Breast epithelium (tissue), 4 donors: ENCODE data around the gene CXXC5. TPM values are rescaled to one million over a fixed set of nuclear protein-coding genes. Genes with fewer than 3 reads are reported as not detected.

ENCODE experiments used
- DNase-seq, 2 donors: peaks; one replicate each; pipeline ENCODE4 v3.0.0-alpha.2; 2019; ENCODE audit warnings: low spot score in 2 of 2
- H3K27ac ChIP-seq, 2 donors: fragments of 200-600 bp; sonication (generic) in 1 of 2; one replicate each; pipeline ENCODE4 v1.5.1; 2016 to 2019; ENCODE audit warnings: mild to moderate bottlenecking in 1 of 2
- H3K27me3 ChIP-seq, 2 donors: fragments of 200-600 bp; sonication (generic) in 1 of 2; one replicate each; pipeline versions ENCODE4 v1.5.1 to v1.6.0; 2017 to 2019; ENCODE audit warnings: control low read depth in 1 of 2, mild to moderate bottlenecking in 1 of 2
- H3K36me3 ChIP-seq: fragments of 200-600 bp; one replicate; pipeline ENCODE4 v1.5.1; 2019
- H3K4me1 ChIP-seq, 2 donors: fragments of 200-600 bp; sonication (generic); one replicate each; pipeline ENCODE4 v1.5.1; 2016 to 2019; ENCODE audit warnings: control low read depth in 1 of 2
- H3K4me3 ChIP-seq, 3 donors: fragments of 200-600 bp; sonication (generic); 1 replicate in 2 of 3; 2 replicates in 1 of 3; pipeline ENCODE4 v1.5.1; 2016 to 2019; ENCODE audit warnings: mild to moderate bottlenecking in 3 of 3, moderate library complexity in 2 of 3
- H3K9me3 ChIP-seq, 2 donors: fragments of 200-600 bp; sonication (generic) in 1 of 2; one replicate each; pipeline ENCODE4 v1.5.1; 2016 to 2019; ENCODE audit warnings: control low read depth in 1 of 2
- CTCF ChIP-seq, 3 donors: fragments of 450-650 bp; IDR thresholded peaks; one replicate each; pipeline ENCODE4 v1.5.1; 2016 to 2017; ENCODE audit warnings: antibody characterized with exemption in 3 of 3, mild to moderate bottlenecking in 3 of 3, moderate library complexity in 3 of 3
- POLR2A ChIP-seq: fragments of 450-650 bp; IDR thresholded peaks from one replicate; pipeline ENCODE4 v1.6.1; 2016; ENCODE audit warnings: antibody characterized with exemption, mild to moderate bottlenecking, moderate library complexity
- POLR2AphosphoS5 ChIP-seq, 3 donors: sonication (generic); formaldehyde crosslinking; IDR thresholded peaks; one replicate each; pipeline ENCODE4 v1.6.1; 2017; ENCODE audit warnings: antibody characterized with exemption in 3 of 3
- intact Hi-C: fragments of 100-400 bp; cut with DNase I; formaldehyde crosslinking; loops from one replicate; pipeline ENCODE4 v1.15.1; 2023; ENCODE audit warnings: low total_unique reads
- total RNA-seq, 3 donors: library from RNA; depleted of rRNA; stranded (reverse); fragments of >200 nt; gene quantifications; one replicate each; pipeline ENCODE4 v1.1.0, GENCODE V29; 2016

The CXXC5 gene
- total RNA-seq, 3 donors from 2014 or later: 33.9 to 66.9 (median 38.3) TPM

DNA sequence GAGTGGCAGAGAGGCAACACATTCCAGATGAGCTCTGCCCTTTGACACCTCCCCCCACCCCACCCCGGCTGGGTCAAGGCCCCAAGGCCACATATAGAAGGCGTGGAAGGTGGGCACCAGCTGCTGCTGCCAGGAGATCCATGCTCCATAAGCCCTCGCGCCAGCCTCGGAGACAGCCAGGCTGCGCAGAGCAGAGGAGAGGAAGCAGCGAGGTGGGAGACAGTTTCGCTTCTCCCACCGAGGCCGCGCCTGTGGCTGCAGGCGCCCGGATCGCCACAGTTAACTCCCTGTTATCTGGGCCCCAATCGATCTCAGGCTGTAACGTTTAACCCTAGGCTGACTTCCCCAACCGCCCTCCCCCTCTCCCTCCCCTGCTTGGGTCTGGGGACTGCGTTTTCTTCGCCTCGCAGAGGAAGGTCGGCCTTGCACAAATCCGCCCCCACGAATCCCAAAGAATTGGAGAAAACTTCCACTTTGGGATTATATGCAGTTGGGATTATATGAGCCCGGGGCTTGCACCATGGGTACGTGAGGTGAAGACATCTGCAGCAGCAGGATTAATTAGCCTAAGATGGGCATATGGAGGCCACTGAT is 1.1 kb upstream of the CXXC5 start:
- DNase-seq: peak; percentile 24 to 51
- H3K4me3 ChIP-seq: peak overlapping the region; percentile 80 to 94 (median 80)
- H3K9me3 ChIP-seq: no peaks in the 10 kb centered on the region
- H3K27ac ChIP-seq: peak overlapping the region; percentile 21 to 45
- H3K36me3 ChIP-seq: no peaks in the 10 kb centered on the region
- no peaks in the 10 kb centered on the region for H3K27me3 ChIP-seq
- intact Hi-C loops: loop anchor here (10.0 kb wide), 1 partner anchor 48 kb away; no protein-coding TSS in a partner anchor
- no peak for TF ChIP-seq CTCF (IDR thresholded peaks at IDR 0.05)
- no peak for TF ChIP-seq POLR2AphosphoS5 (IDR thresholded peaks at IDR 0.05)
- TF ChIP-seq POLR2A: no peak
- H3K4me1 ChIP-seq: peaks cover 5 to 22% of the 10 kb centered on the region in 2 donors

- no peaks in the 10 kb centered on the region for H3K27me3 ChIP-seq
- peaks cover 5 to 26% of the 10 kb centered on the region in 2 donors for H3K4me1 ChIP-seq
- H3K27ac ChIP-seq: peak overlapping the region; percentile 97
- H3K4me3 ChIP-seq: peak overlapping the region; percentile 80 to 94 (median 80)
- intact Hi-C loops: loop anchor here (10.0 kb wide), 1 partner anchor 47 kb away; no protein-coding TSS in a partner anchor
- no peaks in the 10 kb centered on the region for H3K36me3 ChIP-seq
- no peaks in the 10 kb centered on the region for H3K9me3 ChIP-seq
- DNase-seq: no peak
- TF ChIP-seq POLR2AphosphoS5 (IDR thresholded peaks at IDR 0.05) (no peak), CTCF (IDR thresholded peaks at IDR 0.05) (no peak), POLR2A (no peak)
Observed at GRCh38 chr5:139647506-139648204, 494 bp upstream of the CXXC5 start.

- Histone ChIP-seq H3K27me3 (no peaks in the 10 kb centered on the region), H3K4me1 (peaks cover 6 to 31% of the 10 kb centered on the region in 2 donors), H3K27ac (peak overlapping the region; percentile 97), H3K4me3 (peak overlapping the region; percentile 80 to 94 (median 80)), H3K9me3 (no peaks in the 10 kb centered on the region), H3K36me3 (no peaks in the 10 kb centered on the region)
- intact Hi-C loops: loop anchor here (10.0 kb wide), 1 partner anchor 45 kb away; no protein-coding TSS in a partner anchor
- peak in 1 of 2 donors; percentile 51 for DNase-seq
- TF ChIP-seq POLR2A (no peak), POLR2AphosphoS5 (IDR thresholded peaks at IDR 0.05) (peak in 1 of 3 donors; percentile 11)
Observed at GRCh38 chr5:139649082-139649991, 1.2 kb downstream of the CXXC5 start.

- DNase-seq: no peak
- intact Hi-C loops: no loop called here
- peaks cover 8 to 38% of the 10 kb centered on the region in 2 donors for H3K4me1 ChIP-seq
- no peaks in the 10 kb centered on the region for H3K36me3 ChIP-seq
- no peaks in the 10 kb centered on the region for H3K27me3 ChIP-seq
- no peak for TF ChIP-seq POLR2A
- peak in 2 of 3 donors; percentile 39 to 48 for TF ChIP-seq CTCF (IDR thresholded peaks at IDR 0.05)
- peak overlapping the region; percentile 80 to 94 (median 80) for H3K4me3 ChIP-seq
- H3K27ac ChIP-seq: peak overlapping the region; percentile 97
- H3K9me3 ChIP-seq: no peaks in the 10 kb centered on the region
Observed at GRCh38 chr5:139650031-139650688, 2.0 kb downstream of the CXXC5 start.

DNA sequence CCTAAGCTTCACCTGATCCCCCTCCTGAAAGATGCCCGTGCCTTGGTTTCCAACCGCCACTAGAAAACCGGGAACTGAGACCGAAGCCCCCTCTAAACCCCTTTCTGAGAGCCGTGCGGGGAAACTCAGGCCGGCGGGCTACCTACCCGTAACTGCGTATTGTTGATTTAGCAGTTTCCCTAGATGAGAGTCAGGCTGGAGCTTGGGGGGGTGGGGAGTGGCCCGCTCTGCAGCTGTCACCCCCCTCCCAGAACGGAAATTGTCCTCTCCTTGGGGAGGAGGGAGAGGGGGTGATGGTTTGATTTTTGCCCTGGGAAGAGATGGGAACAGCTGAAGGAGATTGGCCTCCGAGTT is 2.5 kb downstream of the CXXC5 start:
- DNase-seq: no peak
- H3K9me3 ChIP-seq: no peaks in the 10 kb centered on the region
- H3K27me3 ChIP-seq: no peaks in the 10 kb centered on the region
- H3K27ac ChIP-seq: peak overlapping the region; percentile 97
- H3K4me3 ChIP-seq: peak overlapping the region; percentile 80 to 94 (median 80)
- H3K4me1 ChIP-seq: peaks cover 11 to 44% of the 10 kb centered on the region in 2 donors
- intact Hi-C loops: no loop called here
- TF ChIP-seq POLR2A: peak; percentile 4
- no peak for TF ChIP-seq CTCF (IDR thresholded peaks at IDR 0.05)
- no peak for TF ChIP-seq POLR2AphosphoS5 (IDR thresholded peaks at IDR 0.05)
- H3K36me3 ChIP-seq: no peaks in the 10 kb centered on the region
